Kidney (tissue), 14 donors: ENCODE data around the gene LATS2. TPM values are rescaled to one million over a fixed set of nuclear protein-coding genes. Genes with fewer than 3 reads are reported as not detected.

Experiments
- DNase-seq, 5 donors: peaks; one replicate each; pipeline ENCODE4 v3.0.0-alpha.2; 2013 to 2020
- FAIRE-seq: peaks from 2 replicates; lab custom pipeline; 2012; peaks lifted over from hg19 to GRCh38; lab: Jason Lieb, UNC
- H3K27ac ChIP-seq, 2 donors: one replicate each; pipeline ENCODE4 v1.7.0; 2013; ENCODE audit warnings: low read depth in 2 of 2, low read length in 2 of 2, inconsistent platforms in 1 of 2
- H3K27me3 ChIP-seq: one replicate; pipeline ENCODE4 v1.7.1; 2013; ENCODE audit warnings: low read length, inconsistent platforms; ENCODE audit not compliant: control insufficient read depth, insufficient read depth
- H3K36me3 ChIP-seq, 3 donors: one replicate each; pipeline versions ENCODE4 v1.7.0 to v1.7.1; 2013; ENCODE audit warnings: low read length in 3 of 3, control low read depth in 1 of 3, inconsistent platforms in 1 of 3; ENCODE audit not compliant: insufficient read depth in 3 of 3, control insufficient read depth in 2 of 3
- H3K4me1 ChIP-seq, 3 donors: one replicate each; pipeline versions ENCODE4 v1.7.0 to v1.7.1; 2013; ENCODE audit warnings: low read length in 3 of 3, inconsistent platforms in 1 of 3, low read depth in 1 of 3; ENCODE audit not compliant: control insufficient read depth in 2 of 3, insufficient read depth in 2 of 3
- H3K4me3 ChIP-seq, 3 donors: one replicate each; pipeline versions ENCODE4 v1.7.0 to v1.8.1; 2013; ENCODE audit warnings: low read length in 3 of 3, control low read depth in 1 of 3, inconsistent platforms in 1 of 3
- H3K9ac ChIP-seq, 3 donors: one replicate each; pipeline versions ENCODE4 v1.7.0 to v1.7.1; 2013; ENCODE audit warnings: low read length in 3 of 3, control low read depth in 1 of 3, inconsistent platforms in 1 of 3
- H3K9me3 ChIP-seq, 3 donors: one replicate each; pipeline versions ENCODE4 v1.7.0 to v1.7.1; 2013; ENCODE audit warnings: low read length in 3 of 3, control low read depth in 1 of 3, inconsistent platforms in 1 of 3; ENCODE audit not compliant: control insufficient read depth in 2 of 3, insufficient read depth in 1 of 3
- CTCF ChIP-seq: IDR thresholded peaks from 3 replicates; pipeline ENCODE4 v1.5.1; 2012; ENCODE audit warnings: mild to moderate bottlenecking, moderate library complexity, borderline replicate concordance; ENCODE audit not compliant: insufficient read depth; ENCODE audit errors: extremely low read depth
- intact Hi-C: fragments of 100-400 bp; cut with DNase I; formaldehyde crosslinking; loops from one replicate; pipeline ENCODE4 v1.11.1; 2022
- polyA plus RNA-seq: library from polyadenylated mRNA; stranded (reverse); fragments of 350-450 nt; fragmentation: Illumina TruSeq; extraction: RNeasy Lipid Tissue Mini Kit (QIAGEN cat#74804); gene quantifications from one replicate; pipeline ENCODE4 v1.2.3, GENCODE V29; 2014; ENCODE audit warnings: low read depth, low replicate concordance; ENCODE audit not compliant: insufficient read depth
- total RNA-seq: library from RNA; stranded (reverse); fragmentation: NEBNext Ultra II Directional; extraction: Animal tissue kit (Norgen Biotek cat#: 25700); gene quantifications from one replicate; pipeline ENCODE4 v1.2.1, GENCODE V29; 2021
- donor health status: control.
- donor health status: control.
- donor health status: control.
- donor health status: control.
- donor health status: control.
- donor health status: DM: yes; HTN: yes; CAD: no.
- donor health status: Normal renal cell carcinoma (clear cell type).

Gene LATS2
- total and polyA plus RNA-seq, 2 donors from 2014 or later, result 5.5 to 26.3 TPM

- Histone ChIP-seq H3K27ac (no peak overlapping the region), H3K9me3 (no peaks in the 10 kb centered on the region), H3K36me3 (no peaks in the 10 kb centered on the region), H3K27me3 (no peaks in the 10 kb centered on the region), H3K4me3 (no peak overlapping the region), H3K4me1 (peaks cover 4 to 38% (median 24%) of the 10 kb centered on the region in 3 donors), H3K9ac (no peak overlapping the region)
- FAIRE-seq (no peak), DNase-seq (peak in 1 of 5 donors; percentile 7)
- TF ChIP-seq CTCF, result no peak
- intact Hi-C loops, result no loop called here
Observed at GRCh38 chr13:21035498-21035897, 25.9 kb downstream of the LATS2 start.

- no peak for FAIRE-seq
- Histone ChIP-seq H3K4me3 (peak overlapping the region in 1 of 3 donors; percentile 13), H3K27me3 (no peaks in the 10 kb centered on the region), H3K9ac (peak overlapping the region in 2 of 3 donors; percentile 9 to 29), H3K9me3 (no peaks in the 10 kb centered on the region), H3K4me1 (peaks cover 4 to 38% (median 24%) of the 10 kb centered on the region in 3 donors), H3K36me3 (no peaks in the 10 kb centered on the region), H3K27ac (peak overlapping the region; percentile 73 to 91)
- intact Hi-C loops, result no loop called here
- peak in 4 of 5 donors; percentile 52 to 78 (median 64) for DNase-seq
- peak; percentile 16 for TF ChIP-seq CTCF
Observed at GRCh38 chr13:21034603-21035191, 26.7 kb downstream of the LATS2 start.

GRCh38 chr13:21033856-21034602 lies 27.4 kb downstream of the LATS2 start:
- FAIRE-seq, result no peak
- no peak for TF ChIP-seq CTCF
- Histone ChIP-seq H3K36me3 (no peaks in the 10 kb centered on the region), H3K27me3 (no peaks in the 10 kb centered on the region), H3K27ac (peak overlapping the region; percentile 73 to 91), H3K9ac (peak overlapping the region in 1 of 3 donors; percentile 29), H3K4me3 (peak overlapping the region in 2 of 3 donors; percentile 13 to 17), H3K9me3 (no peaks in the 10 kb centered on the region), H3K4me1 (peaks cover 4 to 33% (median 24%) of the 10 kb centered on the region in 3 donors)
- intact Hi-C loops, result no loop called here
- DNase-seq, result peak in 2 of 5 donors; percentile 26 to 60
